HL-60 (cell line): ENCODE results near the gene MIPOL1.

Source experiments
- DNase-seq, 2 experiments: peaks; one replicate each; pipeline ENCODE4 v3.0.0-alpha.2; 2010 to 2020; ENCODE audit warnings: low read depth in 1 of 2, low spot score in 1 of 2
- H3K27ac ChIP-seq: fragments of 250-450 bp; sonication (Bioruptor Pico); replicated peaks from 2 replicates; pipeline ENCODE4 v1.5.1; 2020; ENCODE audit warnings: mild to moderate bottlenecking, moderate library complexity
- H3K27me3 ChIP-seq: fragments of 250-450 bp; sonication (Bioruptor Pico); 2 replicates; pipeline ENCODE4 v1.5.1; 2021; ENCODE audit warnings: mild to moderate bottlenecking, moderate library complexity; ENCODE audit not compliant: insufficient read depth, poor library complexity, severe bottlenecking
- H3K4me3 ChIP-seq: replicated peaks from 2 replicates; pipeline ENCODE4 v1.5.1; 2011; ENCODE audit warnings: mild to moderate bottlenecking, control low read depth, low read length; ENCODE audit not compliant: insufficient read depth
- GABPA ChIP-seq: IDR thresholded peaks from 2 replicates; pipeline ENCODE4 v1.6.1; 2012; ENCODE audit warnings: low read depth
- POLR2AphosphoS5 ChIP-seq: IDR thresholded peaks from 2 replicates; pipeline ENCODE4 v1.6.1; 2012; ENCODE audit warnings: low read depth
- REST ChIP-seq: IDR thresholded peaks from 2 replicates; pipeline ENCODE4 v1.6.1; 2012; ENCODE audit warnings: low read depth; ENCODE audit not compliant: insufficient replicate concordance
- SPI1 ChIP-seq: IDR thresholded peaks from 2 replicates; pipeline ENCODE4 v1.6.1; 2012; ENCODE audit warnings: low read depth, mild to moderate bottlenecking, borderline replicate concordance
- TF ChIP-seq, protein P1 (sequence below): IDR thresholded peaks from one replicate; pipeline ENCODE4 v1.5.1; 2011; ENCODE audit warnings: low read length, control low read depth, inconsistent platforms; ENCODE audit not compliant: insufficient read depth

The MIPOL1 gene

GRCh38 chr14:37401093-37401492 is 203.4 kb downstream of the MIPOL1 start:
- no peak overlapping the region for H3K4me3 ChIP-seq
- DNase-seq = no peak
- H3K27ac ChIP-seq = no peak overlapping the region
- H3K27me3 ChIP-seq = no peaks in the 10 kb centered on the region
- TF ChIP-seq, protein P1, sequence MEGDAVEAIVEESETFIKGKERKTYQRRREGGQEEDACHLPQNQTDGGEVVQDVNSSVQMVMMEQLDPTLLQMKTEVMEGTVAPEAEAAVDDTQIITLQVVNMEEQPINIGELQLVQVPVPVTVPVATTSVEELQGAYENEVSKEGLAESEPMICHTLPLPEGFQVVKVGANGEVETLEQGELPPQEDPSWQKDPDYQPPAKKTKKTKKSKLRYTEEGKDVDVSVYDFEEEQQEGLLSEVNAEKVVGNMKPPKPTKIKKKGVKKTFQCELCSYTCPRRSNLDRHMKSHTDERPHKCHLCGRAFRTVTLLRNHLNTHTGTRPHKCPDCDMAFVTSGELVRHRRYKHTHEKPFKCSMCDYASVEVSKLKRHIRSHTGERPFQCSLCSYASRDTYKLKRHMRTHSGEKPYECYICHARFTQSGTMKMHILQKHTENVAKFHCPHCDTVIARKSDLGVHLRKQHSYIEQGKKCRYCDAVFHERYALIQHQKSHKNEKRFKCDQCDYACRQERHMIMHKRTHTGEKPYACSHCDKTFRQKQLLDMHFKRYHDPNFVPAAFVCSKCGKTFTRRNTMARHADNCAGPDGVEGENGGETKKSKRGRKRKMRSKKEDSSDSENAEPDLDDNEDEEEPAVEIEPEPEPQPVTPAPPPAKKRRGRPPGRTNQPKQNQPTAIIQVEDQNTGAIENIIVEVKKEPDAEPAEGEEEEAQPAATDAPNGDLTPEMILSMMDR = no peak
- no peak for TF ChIP-seq POLR2AphosphoS5
- TF ChIP-seq SPI1 = no peak
- TF ChIP-seq REST = no peak
- no peak for TF ChIP-seq GABPA

- Histone ChIP-seq H3K27ac (no peak overlapping the region), H3K27me3 (no peaks in the 10 kb centered on the region), H3K4me3 (no peak overlapping the region)
- no peak for TF ChIP-seq GABPA
- no peak for TF ChIP-seq REST
- no peak for TF ChIP-seq SPI1
- TF ChIP-seq POLR2AphosphoS5 = no peak
- TF ChIP-seq, protein P1 = no peak
- DNase-seq = no peak
These were observed 205.9 kb downstream of the MIPOL1 start for GRCh38 chr14:37403626-37404025.

DNA sequence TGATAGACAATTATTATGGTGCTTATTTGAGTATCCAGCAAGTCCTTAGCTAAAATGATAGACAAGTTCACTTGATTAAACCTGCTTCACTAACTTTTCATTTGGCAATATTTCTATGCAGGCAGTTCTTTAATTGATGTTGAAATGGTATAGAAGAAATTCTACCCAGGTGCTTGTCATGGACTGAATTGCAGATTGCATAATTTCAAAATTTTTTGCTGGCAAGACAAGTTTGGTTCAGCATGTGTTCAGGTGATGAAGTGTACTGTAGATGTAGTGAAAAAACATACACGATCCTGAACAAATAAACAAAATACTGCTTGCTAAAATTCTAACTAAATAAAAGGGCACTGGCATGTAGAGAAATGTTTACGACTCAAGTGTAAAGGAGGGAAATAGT is 208.4 kb downstream of the MIPOL1 start:
- Histone ChIP-seq H3K27ac (no peak overlapping the region), H3K27me3 (no peaks in the 10 kb centered on the region), H3K4me3 (no peak overlapping the region)
- DNase-seq = no peak
- TF ChIP-seq POLR2AphosphoS5 (no peak), REST (no peak), SPI1 (no peak), GABPA (no peak)
- TF ChIP-seq, protein P1 = no peak
